ENCODE results near the gene PLEKHM1. TPM values are rescaled to one million over a fixed set of nuclear protein-coding genes. Genes with fewer than 3 reads are reported as not detected.

Gene PLEKHM1
- total RNA-seq, 1 donor from 2014 or later = 23.1 TPM

GRCh38 chr17:45398800-45399199, 91.7 kb downstream of the PLEKHM1 start:
- DNase-seq (ENCODE audit: low spot score) = no peak

- DNase-seq (ENCODE audit: low spot score) = no peak
Observed at GRCh38 chr17:45397796-45398195, 92.7 kb downstream of the PLEKHM1 start.

GRCh38 chr17:45396496-45397205, 93.9 kb downstream of the PLEKHM1 start:
- DNase-seq (ENCODE audit: low spot score) = no peak

GRCh38 chr17:45395569-45396415, 94.7 kb downstream of the PLEKHM1 start:
- DNase-seq (ENCODE audit: low spot score) = no peak

GRCh38 chr17:45394913-45395568, 95.5 kb downstream of the PLEKHM1 start:
- peak; percentile 88 for DNase-seq (ENCODE audit: low spot score)

GRCh38 chr17:45394564-45394912, 96.0 kb downstream of the PLEKHM1 start:
- no peak for DNase-seq (ENCODE audit: low spot score)

- no peak for DNase-seq (ENCODE audit: low spot score)
Observed at GRCh38 chr17:45394091-45394490, 96.4 kb downstream of the PLEKHM1 start.

GRCh38 chr17:45393411-45393810, 97.1 kb downstream of the PLEKHM1 start:
- no peak for DNase-seq (ENCODE audit: low spot score)

GRCh38 chr17:45391918-45392317, 98.6 kb downstream of the PLEKHM1 start:
- no peak for DNase-seq (ENCODE audit: low spot score)

- DNase-seq (ENCODE audit: low spot score) = no peak
Observed at GRCh38 chr17:45391291-45391690, 99.2 kb downstream of the PLEKHM1 start.

GRCh38 chr17:45389354-45389753, 101.2 kb downstream of the PLEKHM1 start:
- no peak for DNase-seq (ENCODE audit: low spot score)

GRCh38 chr17:45388604-45389325, 101.8 kb downstream of the PLEKHM1 start:
- DNase-seq (ENCODE audit: low spot score) = no peak

- no peak for DNase-seq (ENCODE audit: low spot score)
Observed at GRCh38 chr17:45387739-45388138, 102.8 kb downstream of the PLEKHM1 start.

GRCh38 chr17:45386178-45386577, 104.3 kb downstream of the PLEKHM1 start:
- DNase-seq (ENCODE audit: low spot score) = no peak

Other genes with a start within 250 kb of the PLEKHM1 start
- gene SPATA32, start 228.6 kb downstream of the PLEKHM1 start, total RNA-seq (ENCODE audit: insufficient read depth, low replicate concordance) = not detected
- 0.96 TPM for gene MAP3K14, start 173.7 kb downstream of the PLEKHM1 start, total RNA-seq (ENCODE audit: insufficient read depth, low replicate concordance)
- 33.2 TPM for gene ARHGAP27, start 57.9 kb downstream of the PLEKHM1 start, total RNA-seq (ENCODE audit: insufficient read depth, low replicate concordance)